K562 (cell line): ENCODE data around the gene P2RY11. TPM values are rescaled to one million over a fixed set of nuclear protein-coding genes. Genes with fewer than 3 reads are reported as not detected.

Experiments used
- BCL6 ChIP-seq: fragments of 250-450 bp; sonication (Bioruptor Pico); IDR thresholded peaks from 2 replicates; pipeline ENCODE4 v1.4.0; 2020
- DMBX1 ChIP-seq: fragments of 250-450 bp; sonication (Bioruptor Pico); IDR thresholded peaks from 2 replicates; pipeline ENCODE4 v1.8.0; 2022; ENCODE audit warnings: inconsistent platforms, mild to moderate bottlenecking, moderate library complexity, borderline replicate concordance
- FOXO4 ChIP-seq: fragments of 450-650 bp; formaldehyde crosslinking; IDR thresholded peaks from 2 replicates; pipeline ENCODE4 v1.4.0; 2020; ENCODE audit warnings: mild to moderate bottlenecking, moderate library complexity
- GATAD2A ChIP-seq: fragments of 450-650 bp; IDR thresholded peaks from 2 replicates; pipeline ENCODE4 v1.6.1; 2017
- HMBOX1 ChIP-seq: sonication (generic); IDR thresholded peaks from 2 replicates; pipeline ENCODE4 v1.6.1; 2016
- HOMEZ ChIP-seq: fragments of 250-450 bp; sonication (Bioruptor Pico); IDR thresholded peaks from 2 replicates; pipeline ENCODE4 v1.4.0; 2020; ENCODE audit warnings: mild to moderate bottlenecking, moderate library complexity
- MAFF ChIP-seq: IDR thresholded peaks from 2 replicates; pipeline ENCODE4 v1.6.1; 2012; ENCODE audit warnings: low read length, improper control_type of control experiment
- NCOA2 ChIP-seq, 2 experiments: fragments of 450-650 bp; IDR thresholded peaks; 2 replicates each; pipeline ENCODE4 v1.6.1; 2018; ENCODE audit warnings: mild to moderate bottlenecking in 2 of 2, moderate library complexity in 1 of 2; ENCODE audit not compliant: partially characterized antibody in 2 of 2
- NR1H2 ChIP-seq: sonication (generic); formaldehyde crosslinking; IDR thresholded peaks from 2 replicates; pipeline ENCODE4 v1.4.0; 2020; ENCODE audit warnings: mild to moderate bottlenecking, missing genetic modification reagents
- RBM39 ChIP-seq: fragments of 200-400 bp; formaldehyde crosslinking; optimal IDR thresholded peaks from 2 replicates; pipeline ENCODE3; 2018; ENCODE audit warnings: low read depth, low read length
- SFPQ ChIP-seq: fragments of 200-400 bp; formaldehyde crosslinking; IDR thresholded peaks from 2 replicates; pipeline ENCODE4 v1.6.1; 2017; ENCODE audit warnings: mild to moderate bottlenecking, low read depth, low read length, moderate library complexity
- SMAD4 ChIP-seq: fragments of 250-450 bp; sonication (Bioruptor Pico); conservative IDR thresholded peaks from 2 replicates; pipeline ENCODE4 v1.8.0; 2021; ENCODE audit warnings: inconsistent platforms, mild to moderate bottlenecking, moderate library complexity
- TSC22D4 ChIP-seq: fragments of 450-650 bp; IDR thresholded peaks from 2 replicates; pipeline ENCODE4 v1.6.1; 2016; ENCODE audit warnings: missing genetic modification characterization, missing biosample characterization, control low read depth
- ZBTB8A ChIP-seq: fragments of 450-650 bp; IDR thresholded peaks from 2 replicates; pipeline ENCODE4 v1.6.1; 2018; ENCODE audit warnings: mild to moderate bottlenecking, moderate library complexity; ENCODE audit not compliant: partially characterized antibody
- ZNF232 ChIP-seq: sonication (generic); formaldehyde crosslinking; IDR thresholded peaks from 2 replicates; pipeline ENCODE4 v1.8.0; 2022; ENCODE audit warnings: mild to moderate bottlenecking, missing genetic modification reagents
- ZNF280B ChIP-seq: fragments of 250-450 bp; sonication (Bioruptor Pico); IDR thresholded peaks from 2 replicates; pipeline ENCODE4 v1.5.1; 2021; ENCODE audit warnings: mild to moderate bottlenecking
- ZNF717 ChIP-seq: fragments of 250-450 bp; sonication (Bioruptor Pico); IDR thresholded peaks from 2 replicates; pipeline ENCODE4 v1.5.0; 2021
- polyA plus RNA-seq, 8 experiments: library from polyadenylated mRNA; depleted of rRNA in 4 of 8; stranded (reverse) in 5 of 8; unstranded in 3 of 8; fragments of >200 nt; fragmentation: Nextera tagmentation in 2 of 8; fragmentation: Illumina TruSeq in 1 of 8; extraction: Ambion mirVana in 2 of 8; extraction: Trizol in 1 of 8; gene quantifications; 2 replicates each; pipeline versions ENCODE4 v1.2.1 to v1.2.3, GENCODE V29; 2011 to 2014; ENCODE audit warnings: inconsistent platforms in 1 of 8, missing spikeins in 1 of 8
- total RNA-seq, 7 experiments: library from RNA; depleted of rRNA in 6 of 7; stranded (reverse); fragments of >200 nt in 6 of 7; fragmentation: Illumina TruSeq in 2 of 7; extraction: Trizol in 2 of 7; gene quantifications; 2 replicates each; pipeline versions ENCODE4 v1.2.1 to v1.2.3, GENCODE V29; 2011 to 2021; ENCODE audit warnings: low replicate concordance in 1 of 7

Gene P2RY11
- total and polyA plus RNA-seq, 9 of the 15 experiments (the other 6 are each of a cell fraction or from before 2014, with no cell fraction given): 0.03 to 10.1 (median 1.5) TPM

GRCh38 chr19:10095948-10096614, 15.4 kb upstream of the P2RY11 start (continued):
- TF ChIP-seq ZBTB8A (no peak), ZNF717 (no peak), NR1H2 (CRISPR knock-in tag) (no peak), ZNF232 (CRISPR knock-in tag) (no peak), DMBX1 (CRISPR knock-in tag) (0 out of 2 replicates have a peak, but pooled peaks have one; percentile 26), ZNF280B (no peak), MAFF (no peak), HMBOX1 (no peak), SFPQ (no peak), FOXO4 (CRISPR knock-in tag) (no peak), SMAD4 (CRISPR knock-in tag) (peak; percentile 74), RBM39 (no peak), GATAD2A (0 out of 2 replicates have a peak, but pooled peaks have one; percentile 21), BCL6 (no peak), TSC22D4 (tag) (no peak), HOMEZ (CRISPR knock-in tag) (no peak), NCOA2 (IDR thresholded peaks at IDR 0.05; ENCODE audit: partially characterized antibody in 2 of 2) (no peak)
